Kidney (tissue), 22 donors: ENCODE results near the gene PCDHA5. TPM values are rescaled to one million over a fixed set of nuclear protein-coding genes. Genes with fewer than 3 reads are reported as not detected.
"Not testable (repeated sequence)": the region's sequence is repeated elsewhere in the genome, so short reads cannot be mapped to it uniquely, and the experiment has no call there.

Experiments used
- DNase-seq, 5 donors: peaks; one replicate each; pipeline ENCODE4 v3.0.0-alpha.2; 2013 to 2020
- FAIRE-seq: peaks from 2 replicates; lab custom pipeline; 2012; peaks lifted over from hg19 to GRCh38; lab: Jason Lieb, UNC
- H3K27ac ChIP-seq, 2 donors: one replicate each; pipeline ENCODE4 v1.7.0; 2013; ENCODE audit warnings: low read depth in 2 of 2, low read length in 2 of 2, inconsistent platforms in 1 of 2
- H3K27me3 ChIP-seq: one replicate; pipeline ENCODE4 v1.7.1; 2013; ENCODE audit warnings: low read length, inconsistent platforms; ENCODE audit not compliant: control insufficient read depth, insufficient read depth
- H3K36me3 ChIP-seq, 3 donors: one replicate each; pipeline versions ENCODE4 v1.7.0 to v1.7.1; 2013; ENCODE audit warnings: low read length in 3 of 3, control low read depth in 1 of 3, inconsistent platforms in 1 of 3; ENCODE audit not compliant: insufficient read depth in 3 of 3, control insufficient read depth in 2 of 3
- H3K4me1 ChIP-seq, 3 donors: one replicate each; pipeline versions ENCODE4 v1.7.0 to v1.7.1; 2013; ENCODE audit warnings: low read length in 3 of 3, inconsistent platforms in 1 of 3, low read depth in 1 of 3; ENCODE audit not compliant: control insufficient read depth in 2 of 3, insufficient read depth in 2 of 3
- H3K4me3 ChIP-seq, 3 donors: one replicate each; pipeline versions ENCODE4 v1.7.0 to v1.8.1; 2013; ENCODE audit warnings: low read length in 3 of 3, control low read depth in 1 of 3, inconsistent platforms in 1 of 3
- H3K9ac ChIP-seq, 3 donors: one replicate each; pipeline versions ENCODE4 v1.7.0 to v1.7.1; 2013; ENCODE audit warnings: low read length in 3 of 3, control low read depth in 1 of 3, inconsistent platforms in 1 of 3
- H3K9me3 ChIP-seq, 3 donors: one replicate each; pipeline versions ENCODE4 v1.7.0 to v1.7.1; 2013; ENCODE audit warnings: low read length in 3 of 3, control low read depth in 1 of 3, inconsistent platforms in 1 of 3; ENCODE audit not compliant: control insufficient read depth in 2 of 3, insufficient read depth in 1 of 3
- intact Hi-C: fragments of 100-400 bp; cut with DNase I; formaldehyde crosslinking; loops from one replicate; pipeline ENCODE4 v1.11.1; 2022
- long read RNA-seq, 10 donors: library from polyadenylated mRNA in 1 of 10; unstranded in 1 of 10; transcript quantifications; one replicate each; pipeline ENCODE4 v2.0.0 and lab custom pipeline, GENCODE V29; 2021 to 2026
- polyA plus RNA-seq: library from polyadenylated mRNA; stranded (reverse); fragments of 350-450 nt; fragmentation: Illumina TruSeq; extraction: RNeasy Lipid Tissue Mini Kit (QIAGEN cat#74804); gene quantifications from one replicate; pipeline ENCODE4 v1.2.3, GENCODE V29; 2014; ENCODE audit warnings: low read depth, low replicate concordance; ENCODE audit not compliant: insufficient read depth
- total RNA-seq: library from RNA; stranded (reverse); fragmentation: NEBNext Ultra II Directional; extraction: Animal tissue kit (Norgen Biotek cat#: 25700); gene quantifications from one replicate; pipeline ENCODE4 v1.2.1, GENCODE V29; 2021
- TF ChIP-seq, protein P1 (sequence below): IDR thresholded peaks from 3 replicates; pipeline ENCODE4 v1.5.1; 2012; ENCODE audit warnings: mild to moderate bottlenecking, moderate library complexity, borderline replicate concordance; ENCODE audit not compliant: insufficient read depth; ENCODE audit errors: extremely low read depth
- donor health status: control.
- donor health status: control.
- donor health status: control.
- donor health status: control.
- donor health status: control.
- donor health status: DM: yes; HTN: yes; CAD: no.
- donor health status: Normal renal cell carcinoma (clear cell type).

The PCDHA5 gene
- 0.91 TPM for total RNA-seq
- polyA plus RNA-seq: not detected
- long read RNA-seq, donor 1: 0 reads
- long read RNA-seq, donor 2: 0 reads
- long read RNA-seq, donor 3: 0 reads
- long read RNA-seq, donor 4, full-length matches to known transcripts: 1 of 1 reads
- long read RNA-seq, donor 4, partial matches to known transcripts: 0 of 1 reads
- long read RNA-seq, donor 4, other reads (novel, unspliced or antisense): 0 of 1 reads
- long read RNA-seq, donor 5, full-length matches to known transcripts: 1 of 1 reads
- long read RNA-seq, donor 5, partial matches to known transcripts: 0 of 1 reads
- long read RNA-seq, donor 5, other reads (novel, unspliced or antisense): 0 of 1 reads
- long read RNA-seq, donor 6: 0 reads
- long read RNA-seq, donor 7: 0 reads
- long read RNA-seq, donor 8: 0 reads
- long read RNA-seq, donor 9, full-length matches to known transcripts: 2 of 2 reads
- long read RNA-seq, donor 9, partial matches to known transcripts: 0 of 2 reads
- long read RNA-seq, donor 9, other reads (novel, unspliced or antisense): 0 of 2 reads
- long read RNA-seq, donor 10, full-length matches to known transcripts: 1 of 1 reads
- long read RNA-seq, donor 10, partial matches to known transcripts: 0 of 1 reads
- long read RNA-seq, donor 10, other reads (novel, unspliced or antisense): 0 of 1 reads

DNA sequence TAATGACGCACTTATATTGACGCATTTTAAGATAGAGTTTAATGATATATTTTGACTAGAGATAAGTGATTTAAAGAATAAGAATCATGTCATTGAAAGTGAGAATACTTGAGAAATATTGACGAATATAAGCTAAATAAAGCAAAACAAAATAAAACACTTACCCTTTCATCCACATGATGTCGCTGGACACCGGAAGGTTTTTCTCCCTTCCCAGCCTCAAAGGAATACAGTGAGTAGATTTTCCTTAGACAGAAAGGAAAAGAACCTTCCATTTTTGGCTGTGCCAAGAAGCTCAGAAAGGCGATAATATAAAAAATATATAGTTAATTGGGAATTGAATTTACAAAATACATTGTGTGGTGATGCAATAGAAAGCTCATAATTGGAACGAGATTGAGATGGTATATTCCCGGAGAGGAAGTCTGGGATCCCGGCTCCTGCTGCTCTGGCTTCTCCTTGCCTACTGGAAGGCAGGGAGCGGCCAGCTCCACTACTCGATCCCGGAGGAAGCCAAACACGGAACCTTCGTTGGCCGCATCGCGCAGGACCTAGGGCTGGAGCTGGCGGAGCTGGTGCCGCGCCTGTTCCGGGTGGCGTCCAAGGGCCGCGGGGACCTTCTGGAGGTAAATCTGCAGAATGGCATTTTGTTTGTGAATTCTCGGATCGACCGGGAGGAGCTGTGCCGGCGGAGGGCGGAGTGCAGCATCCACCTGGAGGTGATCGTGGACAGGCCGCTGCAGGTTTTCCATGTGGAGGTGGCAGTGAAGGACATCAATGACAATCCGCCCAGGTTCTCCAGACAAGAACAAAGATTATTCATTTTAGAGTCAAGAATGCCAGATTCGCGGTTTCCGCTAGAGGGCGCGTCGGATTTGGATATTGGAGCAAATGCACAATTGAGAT, at the start of gene PCDHA5:
Gene PCDHA5 (plus strand): TSS at position 239 of the 906 bp plus-strand sequence.
- FAIRE-seq (no peak), DNase-seq (peak in 2 of 5 donors; percentile 13 to 66)
- TF ChIP-seq, protein P1, sequence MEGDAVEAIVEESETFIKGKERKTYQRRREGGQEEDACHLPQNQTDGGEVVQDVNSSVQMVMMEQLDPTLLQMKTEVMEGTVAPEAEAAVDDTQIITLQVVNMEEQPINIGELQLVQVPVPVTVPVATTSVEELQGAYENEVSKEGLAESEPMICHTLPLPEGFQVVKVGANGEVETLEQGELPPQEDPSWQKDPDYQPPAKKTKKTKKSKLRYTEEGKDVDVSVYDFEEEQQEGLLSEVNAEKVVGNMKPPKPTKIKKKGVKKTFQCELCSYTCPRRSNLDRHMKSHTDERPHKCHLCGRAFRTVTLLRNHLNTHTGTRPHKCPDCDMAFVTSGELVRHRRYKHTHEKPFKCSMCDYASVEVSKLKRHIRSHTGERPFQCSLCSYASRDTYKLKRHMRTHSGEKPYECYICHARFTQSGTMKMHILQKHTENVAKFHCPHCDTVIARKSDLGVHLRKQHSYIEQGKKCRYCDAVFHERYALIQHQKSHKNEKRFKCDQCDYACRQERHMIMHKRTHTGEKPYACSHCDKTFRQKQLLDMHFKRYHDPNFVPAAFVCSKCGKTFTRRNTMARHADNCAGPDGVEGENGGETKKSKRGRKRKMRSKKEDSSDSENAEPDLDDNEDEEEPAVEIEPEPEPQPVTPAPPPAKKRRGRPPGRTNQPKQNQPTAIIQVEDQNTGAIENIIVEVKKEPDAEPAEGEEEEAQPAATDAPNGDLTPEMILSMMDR: no peak
- no peak within 1 kb of the TSS for H3K9ac ChIP-seq
- no peak within 1 kb of the TSS for H3K27ac ChIP-seq
- H3K4me3 ChIP-seq: no peak within 1 kb of the TSS
- H3K9me3 ChIP-seq: peaks cover 0 to 2% (median 0%) of the 10 kb centered on the region in 3 donors
- intact Hi-C loops: no loop called here
- no peaks in the 10 kb centered on the region for H3K27me3 ChIP-seq
- no peaks in the 10 kb centered on the region for H3K4me1 ChIP-seq
- no peaks in the 10 kb centered on the region for H3K36me3 ChIP-seq

DNA sequence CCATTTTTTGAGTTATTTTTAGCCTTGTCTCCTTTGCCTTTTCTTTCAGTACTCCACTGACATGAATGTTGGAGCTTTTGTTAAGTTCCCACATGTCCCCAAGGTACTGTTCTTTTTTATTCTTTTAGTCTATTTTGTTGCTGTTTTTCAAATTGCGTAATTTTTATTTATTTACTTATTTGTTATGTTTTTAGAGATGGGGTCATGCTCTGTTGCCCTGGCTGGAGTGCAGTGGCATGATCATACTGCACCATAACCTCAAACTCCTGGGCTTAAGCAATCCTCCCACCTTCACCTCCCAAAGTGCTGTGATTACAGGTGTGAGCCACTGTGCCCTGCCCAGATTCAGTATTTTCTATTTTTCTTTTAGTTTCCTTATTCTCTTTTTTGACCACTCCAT, 40.9 kb upstream of the PCDHA5 start:
- H3K9me3 ChIP-seq: peaks cover 0 to 38% (median 8%) of the 10 kb centered on the region in 3 donors
- DNase-seq: no peak
- H3K4me1 ChIP-seq: no peaks in the 10 kb centered on the region
- no peak for FAIRE-seq
- no peaks in the 10 kb centered on the region for H3K36me3 ChIP-seq
- H3K4me3 ChIP-seq: no peak overlapping the region
- TF ChIP-seq, protein P1: no peak
- no peak overlapping the region for H3K27ac ChIP-seq
- H3K27me3 ChIP-seq: no peaks in the 10 kb centered on the region
- H3K9ac ChIP-seq: no peak overlapping the region
- intact Hi-C loops: no loop called here

DNA sequence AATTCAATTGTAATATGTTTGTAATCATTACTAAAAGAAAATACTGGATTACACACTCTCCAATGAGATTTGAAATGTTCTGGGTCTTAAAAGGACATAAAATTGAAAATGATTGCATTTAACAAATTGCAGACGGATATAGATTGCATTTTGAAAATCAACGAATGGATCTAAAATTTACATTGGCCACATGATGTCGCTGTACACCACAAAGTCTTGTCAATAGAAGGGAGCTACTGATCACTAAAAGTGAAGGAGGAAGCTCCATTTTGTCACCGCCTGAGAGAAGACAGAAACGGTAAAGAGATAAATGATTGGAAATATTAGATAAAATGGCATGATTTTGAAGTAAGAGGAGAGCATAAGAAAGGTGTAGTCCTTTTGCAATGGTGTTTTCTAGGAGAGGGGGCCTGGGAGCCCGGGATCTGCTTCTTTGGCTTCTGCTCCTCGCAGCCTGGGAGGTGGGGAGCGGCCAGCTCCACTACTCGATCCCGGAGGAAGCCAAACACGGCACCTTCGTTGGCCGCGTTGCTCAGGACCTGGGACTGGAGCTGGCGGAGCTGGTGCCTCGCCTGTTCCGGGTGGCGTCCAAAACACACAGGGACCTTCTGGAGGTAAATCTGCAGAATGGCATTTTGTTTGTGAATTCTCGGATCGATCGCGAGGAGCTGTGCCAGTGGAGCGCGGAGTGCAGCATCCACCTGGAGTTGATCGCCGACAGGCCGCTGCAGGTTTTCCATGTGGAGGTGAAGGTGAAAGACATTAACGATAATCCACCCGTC, 35.3 kb upstream of the PCDHA5 start, which contains the start of gene PCDHA1:
Gene PCDHA1 (plus strand): TSS at position 236 of the 782 bp plus-strand sequence.
- no peaks in the 10 kb centered on the region for H3K36me3 ChIP-seq
- no peak within 1 kb of the TSS for H3K4me3 ChIP-seq
- no peak within 1 kb of the TSS for H3K9ac ChIP-seq
- H3K4me1 ChIP-seq: no peaks in the 10 kb centered on the region
- H3K27ac ChIP-seq: no peak within 1 kb of the TSS
- TF ChIP-seq, protein P1: no peak
- H3K9me3 ChIP-seq: peaks cover 0 to 52% (median 27%) of the 10 kb centered on the region in 3 donors
- intact Hi-C loops: no loop called here
- FAIRE-seq (no peak), DNase-seq (no peak)
- H3K27me3 ChIP-seq: no peaks in the 10 kb centered on the region

DNA sequence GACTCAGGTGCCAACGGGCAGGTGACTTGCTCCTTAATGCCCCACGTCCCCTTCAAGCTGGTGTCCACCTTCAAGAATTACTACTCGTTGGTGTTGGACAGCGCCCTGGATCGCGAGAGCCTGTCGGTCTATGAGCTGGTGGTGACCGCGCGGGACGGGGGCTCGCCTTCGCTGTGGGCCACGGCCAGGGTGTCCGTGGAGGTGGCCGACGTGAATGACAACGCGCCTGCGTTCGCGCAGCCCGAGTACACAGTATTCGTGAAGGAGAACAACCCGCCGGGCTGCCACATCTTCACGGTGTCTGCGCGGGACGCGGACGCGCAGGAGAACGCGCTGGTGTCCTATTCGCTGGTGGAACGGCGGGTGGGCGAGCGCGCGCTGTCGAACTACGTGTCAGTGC, 34.0 kb upstream of the PCDHA5 start:
- H3K4me3 ChIP-seq, FAIRE-seq, intact Hi-C loops: not testable (repeated sequence)

More for the DNA sequence above, 34.0 kb upstream of the PCDHA5 start:
- not testable (repeated sequence) for H3K9ac ChIP-seq, H3K27me3 ChIP-seq, H3K27ac ChIP-seq, H3K36me3 ChIP-seq, H3K4me1 ChIP-seq
- peaks cover 0 to 47% (median 27%) of the 10 kb centered on the region in 3 donors for H3K9me3 ChIP-seq
- DNase-seq: peak in 1 of 5 donors; percentile 65
